Urinary bladder (tissue), 4 donors: Measurements from ENCODE around the gene SLC9A1. TPM values are rescaled to one million over a fixed set of nuclear protein-coding genes. Genes with fewer than 3 reads are reported as not detected.

Source experiments
- DNase-seq: peaks from one replicate; pipeline ENCODE4 v3.0.0-alpha.2; 2015; ENCODE audit errors: extremely low spot score
- H3K27ac ChIP-seq: one replicate; pipeline ENCODE4 v1.5.1; 2013; ENCODE audit warnings: low read depth, mild to moderate bottlenecking, moderate library complexity
- H3K36me3 ChIP-seq: one replicate; pipeline ENCODE4 v1.6.1; 2013; ENCODE audit warnings: mild to moderate bottlenecking, moderate library complexity; ENCODE audit not compliant: insufficient read depth
- H3K4me1 ChIP-seq: one replicate; pipeline ENCODE4 v1.6.1; 2013; ENCODE audit warnings: mild to moderate bottlenecking, moderate library complexity; ENCODE audit not compliant: insufficient read depth
- H3K4me3 ChIP-seq: one replicate; pipeline ENCODE4 v1.5.1; 2013; ENCODE audit warnings: low read depth, low read length
- WGBS: extraction: QIAGEN DNeasy Blood & Tissue Kit; methylation state at CpG from one replicate; pipeline ENCODE4 v1.1.7; 2013; 5-methylcytosine and 5-hydroxymethylcytosine counted together
- polyA plus RNA-seq: library from polyadenylated mRNA; stranded (reverse); fragments of 200-250 nt; gene quantifications from one replicate; pipeline ENCODE4 v1.2.3, GENCODE V29; 2013
- total RNA-seq: library from RNA; depleted of rRNA; stranded (reverse); fragments of >200 nt; gene quantifications from one replicate; pipeline ENCODE4 v1.2.3, GENCODE V29; 2014
- donor health status: healthy with polysubstance abuse.
- donor health status: healthy.

SLC9A1 gene
- total and polyA plus RNA-seq, 2 donors = 9.7 to 18.3 TPM

DNA sequence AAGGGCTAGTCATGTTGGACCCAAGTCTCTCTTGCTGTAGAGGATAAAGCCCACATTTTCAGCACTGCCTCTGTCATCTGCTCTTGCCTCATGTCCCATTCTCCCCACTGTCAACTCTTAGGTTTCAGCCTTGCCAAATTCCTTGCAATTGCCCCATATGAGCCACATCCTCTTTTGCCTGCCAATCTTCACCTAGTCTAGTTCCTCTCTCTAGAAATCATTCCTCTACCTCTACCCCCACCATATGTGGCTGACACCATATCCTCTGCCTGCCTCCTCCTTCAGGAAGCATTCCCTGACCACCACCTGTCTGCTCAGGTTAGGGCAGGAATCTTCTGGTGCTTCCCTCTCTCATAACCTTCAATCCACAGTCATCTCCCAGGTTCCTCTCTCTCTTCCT lies 38.2 kb downstream of the SLC9A1 start:
- H3K4me1 ChIP-seq = peaks cover 3% of the 10 kb centered on the region
- H3K4me3 ChIP-seq = no peak overlapping the region
- no peak overlapping the region for H3K27ac ChIP-seq
- DNase-seq = no peak
- H3K36me3 ChIP-seq = no peaks in the 10 kb centered on the region

DNA sequence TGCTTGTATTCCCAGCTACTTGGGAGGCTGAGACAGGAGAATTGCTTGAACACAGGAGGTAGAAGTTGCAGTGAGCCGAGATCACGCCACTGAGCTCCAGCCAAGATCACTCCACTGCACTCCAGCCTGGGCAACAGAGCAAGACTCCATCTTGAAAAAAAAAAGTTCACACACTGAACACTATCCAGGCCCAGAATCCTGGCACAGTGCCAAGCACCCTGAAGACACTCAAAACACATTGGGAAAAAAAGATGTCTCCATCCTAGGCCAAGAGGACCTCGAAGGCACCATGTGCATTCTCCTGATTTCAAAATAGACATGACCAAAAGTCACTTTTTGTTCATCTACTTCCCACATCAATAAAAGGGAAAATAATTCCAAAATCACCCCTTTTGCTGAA lies 38.7 kb downstream of the SLC9A1 start:
- DNase-seq = no peak
- Histone ChIP-seq H3K4me1 (peaks cover 3% of the 10 kb centered on the region), H3K36me3 (no peaks in the 10 kb centered on the region), H3K4me3 (no peak overlapping the region), H3K27ac (no peak overlapping the region)
- 73% methylated on average over 3 of the region's 3 CpGs for WGBS

DNA sequence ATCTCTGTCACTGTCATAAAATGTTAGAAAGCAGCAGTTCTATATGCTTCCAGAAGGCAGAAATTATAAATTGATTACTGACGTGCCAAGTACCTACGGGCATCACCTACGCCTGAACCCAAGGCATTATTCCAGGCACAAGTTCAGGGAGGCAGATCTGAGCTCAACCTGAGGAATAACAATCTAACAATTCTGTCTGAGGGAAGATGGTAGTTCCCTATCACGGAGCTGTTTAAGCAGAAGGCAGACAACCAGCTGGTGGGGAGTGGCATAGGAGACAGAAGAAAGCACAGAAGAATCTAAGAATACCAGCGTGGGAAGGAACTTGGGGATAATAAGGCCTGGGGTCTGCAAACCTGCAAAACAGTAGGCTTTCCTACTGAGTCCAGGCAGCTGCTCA lies 40.4 kb downstream of the SLC9A1 start:
- DNase-seq = no peak
- Histone ChIP-seq H3K4me1 (peaks cover 3% of the 10 kb centered on the region), H3K36me3 (peaks cover under 1% of the 10 kb centered on the region), H3K4me3 (no peak overlapping the region), H3K27ac (no peak overlapping the region)
- WGBS = 92% methylated on average over 5 of the region's 5 CpGs

DNA sequence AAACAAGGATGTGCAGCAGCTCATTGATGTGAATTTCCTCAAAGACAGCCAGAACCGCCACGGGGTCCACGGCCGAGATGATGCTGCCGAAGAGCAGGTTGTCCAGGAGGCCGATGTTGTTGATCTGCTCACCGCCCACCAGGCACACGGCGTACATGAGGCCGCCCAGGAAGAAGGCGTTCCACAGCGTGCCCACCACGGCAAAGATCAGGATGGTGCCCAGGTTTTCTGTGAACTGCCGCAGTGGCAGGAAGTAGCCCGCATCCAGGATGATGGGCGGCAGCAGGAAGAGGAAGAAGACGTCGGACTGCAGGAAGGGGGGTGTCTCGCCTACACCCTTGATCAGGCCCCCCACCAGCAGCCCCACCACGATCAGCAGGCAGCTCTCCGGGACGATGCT lies 41.1 kb downstream of the SLC9A1 start:
- no peak for DNase-seq
- 90% methylated on average over 22 of the region's 22 CpGs for whole genome bisulfite sequencing
- H3K4me1 ChIP-seq = peaks cover 3% of the 10 kb centered on the region
- no peak overlapping the region for H3K27ac ChIP-seq
- no peak overlapping the region for H3K4me3 ChIP-seq
- H3K36me3 ChIP-seq = peaks cover 2% of the 10 kb centered on the region

DNA sequence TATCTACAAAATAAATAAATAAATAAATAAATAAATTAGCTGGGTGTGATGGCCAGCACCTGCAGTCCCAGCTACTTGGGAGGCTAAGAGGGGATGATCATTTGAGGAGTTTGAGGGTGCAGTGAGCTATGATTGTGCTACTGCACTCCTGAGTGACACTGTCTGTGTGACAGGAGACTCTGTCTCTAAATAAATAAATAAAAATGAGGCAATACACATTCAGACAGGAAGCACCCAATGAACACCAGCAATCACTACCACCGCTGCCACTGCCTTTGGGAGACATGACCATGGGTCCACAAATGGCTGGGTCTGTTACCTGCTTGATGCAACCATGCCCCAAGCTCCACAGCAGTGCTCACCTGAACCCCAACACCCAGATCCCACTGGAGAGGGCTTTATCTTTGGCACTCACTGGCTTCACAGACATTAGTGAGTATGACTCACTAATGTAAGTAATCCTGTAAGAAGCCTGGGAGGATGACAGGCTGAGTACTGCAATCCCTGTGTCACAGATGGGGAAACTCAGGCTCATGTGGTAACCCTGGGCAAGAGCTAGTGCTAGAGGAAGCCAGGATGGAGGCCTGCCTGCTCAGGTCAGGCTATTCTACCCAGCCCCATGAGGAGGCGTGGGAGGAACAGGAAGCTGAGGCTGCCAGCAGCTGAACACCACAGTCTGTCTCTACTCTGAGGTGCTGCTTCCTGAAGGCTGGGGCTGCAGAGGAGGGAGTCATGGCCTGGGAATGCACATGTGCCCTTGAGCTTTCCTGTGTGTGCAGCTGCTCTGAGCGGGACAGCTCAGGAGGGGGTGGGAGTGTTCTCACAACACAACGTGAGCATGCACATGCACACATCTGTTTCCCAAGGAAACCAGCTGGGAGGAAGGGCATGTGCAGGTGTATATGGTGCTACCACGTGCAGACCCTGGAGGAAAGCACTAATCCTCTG lies 43.0 kb downstream of the SLC9A1 start:
- H3K27ac ChIP-seq = peak overlapping the region; percentile 51
- no peak overlapping the region for H3K4me3 ChIP-seq
- WGBS = 47% methylated on average over 5 of the region's 5 CpGs
- peaks cover 3% of the 10 kb centered on the region for H3K4me1 ChIP-seq
- H3K36me3 ChIP-seq = peaks cover 2% of the 10 kb centered on the region
- DNase-seq = no peak

DNA sequence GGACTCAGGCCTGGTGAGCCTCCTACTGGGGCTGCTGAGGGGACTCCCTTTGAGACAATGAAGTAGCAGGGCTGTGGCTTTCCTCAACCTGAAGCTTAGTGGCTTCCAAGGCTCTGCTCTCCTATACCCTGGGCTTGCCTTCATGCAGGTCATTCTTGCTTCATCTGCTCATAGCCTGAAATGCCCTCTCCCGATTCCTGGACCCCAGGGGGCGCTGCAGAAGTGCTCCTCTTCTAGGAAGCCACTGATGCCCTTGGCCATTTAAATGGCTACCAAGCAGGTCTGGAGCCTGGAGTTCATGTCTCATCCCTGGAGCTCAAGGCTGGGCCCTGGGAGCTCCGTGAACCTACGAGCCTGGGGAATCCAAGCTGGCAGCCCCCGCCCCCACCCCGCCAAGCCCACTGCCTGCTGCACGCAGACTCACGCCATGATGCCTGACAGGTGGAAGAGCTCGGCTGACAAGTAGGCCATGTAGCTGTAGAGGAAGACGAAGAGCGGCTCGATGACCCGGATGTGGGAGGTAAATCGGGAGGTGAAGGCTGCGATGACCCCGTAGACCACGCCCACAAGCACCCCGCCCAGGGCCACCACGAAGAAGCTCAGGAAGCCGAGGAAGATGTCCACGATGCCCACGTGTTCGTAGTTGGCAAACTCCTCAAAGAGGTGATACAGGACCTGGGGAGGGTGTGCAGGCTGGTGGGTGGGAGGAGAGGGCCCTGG lies 45.7 kb downstream of the SLC9A1 start:
- no peak overlapping the region for H3K4me3 ChIP-seq
- 91% methylated on average over 23 of the region's 23 CpGs for WGBS
- no peak for DNase-seq
- peaks cover 3% of the 10 kb centered on the region for H3K4me1 ChIP-seq
- peaks cover 2% of the 10 kb centered on the region for H3K36me3 ChIP-seq
- no peak overlapping the region for H3K27ac ChIP-seq

DNA sequence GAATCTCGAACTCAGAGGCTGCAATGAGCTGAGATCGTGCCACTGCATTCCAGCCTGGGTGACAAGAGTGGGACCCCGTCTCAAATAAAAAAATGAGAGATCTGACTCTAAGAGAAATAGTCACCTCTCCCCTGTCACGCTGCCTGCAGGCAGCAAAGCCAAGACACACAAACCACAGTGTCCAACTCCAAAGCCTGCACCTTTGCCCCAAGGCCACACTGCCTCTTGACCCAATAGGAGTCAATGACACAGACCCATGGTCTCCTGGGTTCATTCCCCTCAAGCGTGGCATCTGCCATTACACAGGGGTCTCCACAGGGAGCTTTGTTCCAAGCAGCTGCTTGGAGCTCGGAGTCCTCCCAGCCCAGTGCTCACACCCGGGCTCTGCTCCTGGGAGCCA lies 46.3 kb downstream of the SLC9A1 start:
- DNase-seq = no peak
- 97% methylated on average over 7 of the region's 7 CpGs for WGBS
- H3K36me3 ChIP-seq = peaks cover 2% of the 10 kb centered on the region
- peaks cover 3% of the 10 kb centered on the region for H3K4me1 ChIP-seq
- H3K27ac ChIP-seq = no peak overlapping the region
- H3K4me3 ChIP-seq = no peak overlapping the region

DNA sequence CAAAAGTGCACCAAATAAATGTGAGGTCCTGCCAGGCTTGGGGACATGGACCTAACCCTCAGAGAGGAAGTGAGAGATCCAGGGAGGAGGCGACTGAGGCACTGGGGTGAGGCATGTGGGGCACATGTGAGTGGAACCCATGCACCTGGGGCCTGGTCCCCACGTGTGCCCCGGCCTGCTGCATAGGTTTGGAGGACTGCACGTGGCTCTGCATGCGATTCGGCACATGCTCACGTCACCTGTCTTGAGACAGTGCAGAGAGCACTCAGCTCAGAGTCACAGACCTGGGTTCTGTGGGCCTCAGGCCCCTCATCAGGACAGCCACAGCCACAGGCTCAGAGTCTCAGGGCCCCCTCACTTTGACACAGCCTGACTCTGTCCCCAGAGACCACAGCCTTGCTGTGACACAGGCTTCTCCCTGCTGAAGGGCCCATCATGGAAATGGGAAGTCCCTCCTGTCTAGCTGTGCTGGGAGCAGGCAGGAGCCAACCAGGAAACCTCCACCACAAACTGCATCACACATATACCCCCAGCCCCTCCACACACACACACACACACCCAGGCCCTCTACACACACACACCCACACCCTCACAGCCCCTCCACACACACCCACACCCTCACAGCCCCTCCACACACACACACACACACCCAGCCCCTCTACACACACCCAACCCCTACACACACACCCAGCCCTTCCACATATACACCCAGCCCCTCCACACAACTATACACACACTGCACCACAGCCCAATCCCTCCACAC lies 48.2 kb downstream of the SLC9A1 start:
- 83% methylated on average over 7 of the region's 7 CpGs for WGBS
- no peak for DNase-seq
- H3K4me3 ChIP-seq = no peak overlapping the region
- peaks cover 2% of the 10 kb centered on the region for H3K36me3 ChIP-seq
- no peak overlapping the region for H3K27ac ChIP-seq
- no peaks in the 10 kb centered on the region for H3K4me1 ChIP-seq

DNA sequence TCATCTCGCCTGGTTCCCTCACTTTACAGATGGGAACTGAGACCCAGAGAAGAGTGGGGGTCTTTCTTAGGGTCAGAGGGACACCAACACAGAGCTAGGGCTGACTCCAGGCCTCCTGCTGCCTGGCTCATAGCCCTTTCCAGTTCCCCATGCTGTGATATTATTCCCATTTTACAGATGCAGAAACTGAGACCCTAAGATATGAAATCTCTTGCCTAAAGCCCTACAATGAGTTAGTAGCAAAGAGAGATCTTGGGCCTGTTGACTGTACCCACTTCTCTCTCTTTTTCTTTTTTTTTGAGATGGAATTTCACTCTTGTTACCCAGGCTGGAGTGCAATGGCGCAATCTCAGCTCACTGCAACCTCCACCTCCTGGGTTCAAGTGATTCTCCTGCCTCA lies 49.9 kb downstream of the SLC9A1 start:
- WGBS = 97% methylated on average over 2 of the region's 2 CpGs
- no peak for DNase-seq
- H3K4me1 ChIP-seq = no peaks in the 10 kb centered on the region
- H3K36me3 ChIP-seq = peaks cover 2% of the 10 kb centered on the region
- H3K27ac ChIP-seq = no peak overlapping the region
- no peak overlapping the region for H3K4me3 ChIP-seq

DNA sequence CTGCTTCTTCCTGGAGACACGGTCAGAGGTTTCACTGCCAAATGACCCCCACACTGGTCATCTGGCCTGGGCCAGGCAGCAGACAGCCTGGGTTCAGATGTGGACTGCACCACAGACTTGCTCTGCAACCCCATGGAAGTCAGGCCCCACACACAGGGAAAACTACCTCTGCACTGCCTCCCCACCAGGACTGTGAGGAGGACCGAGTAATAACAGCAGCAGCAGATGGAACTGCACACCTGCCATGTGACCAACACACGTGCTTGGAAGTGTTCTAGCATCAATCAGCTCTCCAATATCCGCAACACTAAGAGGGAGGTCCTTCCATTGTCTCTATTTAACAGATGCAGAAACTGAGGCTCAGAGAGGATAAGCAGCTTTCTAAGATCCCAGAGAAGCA lies 51.4 kb downstream of the SLC9A1 start:
- no peaks in the 10 kb centered on the region for H3K4me1 ChIP-seq
- no peaks in the 10 kb centered on the region for H3K36me3 ChIP-seq
- H3K27ac ChIP-seq = no peak overlapping the region
- DNase-seq = no peak
- no peak overlapping the region for H3K4me3 ChIP-seq
- 61% methylated on average over 4 of the region's 4 CpGs for WGBS

DNA sequence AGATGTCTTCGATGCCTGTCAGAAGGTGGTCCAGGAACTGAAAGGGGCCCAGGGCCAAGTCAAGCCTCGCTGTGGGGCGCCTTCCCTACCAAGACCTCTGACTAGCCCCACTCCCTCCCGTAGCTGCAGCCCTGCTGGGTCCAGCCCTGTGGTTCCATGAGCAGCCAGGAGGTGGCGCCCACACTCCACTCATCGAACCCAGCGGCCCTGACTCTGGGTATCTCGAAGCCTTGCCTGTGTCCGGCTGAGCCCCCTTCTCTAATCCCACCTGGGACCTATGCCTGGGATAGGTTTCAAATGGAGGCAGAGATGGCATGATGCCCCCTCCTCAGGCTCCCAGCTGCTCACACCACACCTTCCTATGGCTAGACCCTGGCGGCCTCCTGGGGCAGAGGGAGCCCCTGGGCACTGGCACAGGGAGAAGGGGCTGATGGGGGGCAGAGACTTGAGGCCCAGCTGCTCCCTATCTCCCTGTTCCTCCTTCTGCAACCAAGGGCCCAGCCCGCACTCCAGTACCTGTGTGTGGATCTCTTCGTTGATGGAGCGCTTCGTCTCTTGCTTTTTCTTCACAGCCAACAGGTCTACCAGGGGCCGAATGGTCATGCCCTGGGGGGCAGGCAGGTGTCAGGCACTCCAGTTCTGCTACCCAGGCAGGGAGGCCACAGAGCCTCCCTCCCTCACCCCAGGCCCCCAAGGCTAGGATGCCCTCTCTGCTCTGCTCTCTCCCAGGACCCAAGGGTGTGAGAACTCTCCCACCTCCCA lies 52.0 kb downstream of the SLC9A1 start:
- Histone ChIP-seq H3K36me3 (no peaks in the 10 kb centered on the region), H3K4me1 (no peaks in the 10 kb centered on the region)

DNA sequence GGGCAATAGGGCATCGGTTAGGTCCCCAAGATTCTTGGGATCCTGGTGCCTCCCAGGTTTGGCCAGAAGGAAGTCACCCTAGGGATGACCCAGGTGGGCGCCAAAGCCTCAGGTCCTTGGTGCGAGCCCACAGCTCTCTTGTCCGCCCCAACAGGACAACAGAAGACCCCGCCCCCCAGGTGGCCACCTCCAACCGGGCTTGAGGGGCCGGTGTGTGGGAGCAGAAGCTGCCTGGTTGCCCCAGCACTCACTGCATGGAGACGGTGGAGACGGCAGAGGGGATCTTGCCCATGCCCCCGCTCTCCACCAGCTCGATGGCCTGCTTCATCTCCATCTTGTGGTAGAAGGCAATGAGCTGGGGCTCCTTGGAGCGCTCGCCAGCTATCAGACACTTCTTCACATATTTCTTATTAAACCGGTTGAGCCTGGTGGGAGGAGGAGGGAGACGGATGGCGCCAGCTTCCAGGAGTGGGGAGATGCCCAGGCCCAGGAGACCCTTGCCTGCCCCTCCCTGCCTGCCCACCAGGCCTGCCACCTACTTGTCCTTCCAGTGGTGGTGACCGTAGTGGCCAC lies 52.7 kb downstream of the SLC9A1 start:
- Histone ChIP-seq H3K4me1 (no peaks in the 10 kb centered on the region), H3K27ac (no peak overlapping the region), H3K4me3 (no peak overlapping the region), H3K36me3 (no peaks in the 10 kb centered on the region)
- 79% methylated on average over 17 of the region's 17 CpGs for WGBS
- DNase-seq = no peak

More for the DNA sequence above, 52.0 kb downstream of the SLC9A1 start:
- no peak overlapping the region for H3K4me3 ChIP-seq
- H3K27ac ChIP-seq = no peak overlapping the region
- 42% methylated on average over 15 of the region's 15 CpGs for WGBS
- DNase-seq = no peak

DNA sequence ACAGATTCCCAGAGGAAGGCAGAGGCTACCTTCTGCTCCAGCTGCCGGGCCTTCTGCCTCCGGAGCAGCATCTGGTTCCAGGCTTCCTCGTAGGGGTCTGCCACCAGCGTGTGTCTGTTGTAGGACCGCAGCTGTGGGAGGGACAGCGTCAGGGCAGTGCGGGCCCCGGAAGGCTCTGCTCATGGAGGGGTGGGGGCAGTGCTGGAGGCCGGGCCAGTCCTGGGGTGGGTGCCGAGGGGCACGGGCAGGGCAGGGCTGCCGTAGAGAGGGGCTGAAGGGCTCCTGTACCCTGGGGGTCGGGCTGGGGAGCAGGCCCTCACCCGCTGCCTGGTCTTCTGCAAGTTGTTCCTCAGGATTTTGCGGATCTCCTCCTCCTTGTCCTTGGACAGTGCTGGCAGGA lies 53.2 kb downstream of the SLC9A1 start:
- Histone ChIP-seq H3K36me3 (no peaks in the 10 kb centered on the region), H3K27ac (no peak overlapping the region), H3K4me1 (no peaks in the 10 kb centered on the region), H3K4me3 (no peak overlapping the region)
- WGBS = 90% methylated on average over 15 of the region's 15 CpGs
- DNase-seq = no peak
